ENCODE measurements around the gene RAB36. TPM values are rescaled to one million over a fixed set of nuclear protein-coding genes. Genes with fewer than 3 reads are reported as not detected.
A peak's percentile ranks its signal among the peaks of the same experiment; 100 is the strongest.

Gene RAB36
- total and polyA plus RNA-seq, 7 experiments from 2014 or later: 0.10 to 1.2 (median 0.40) TPM

- peaks cover 0 to 5% (median 0%) of the 10 kb centered on the region in 5 donors for H3K36me3 Mint-ChIP-seq
- no peak overlapping the region for H3K27ac Mint-ChIP-seq
- no peaks in the 10 kb centered on the region for H3K36me3 ChIP-seq (ENCODE audit: control insufficient read depth in 2 of 3, insufficient read depth in 3 of 3, low read length in 3 of 3)
- ATAC-seq (no peak), DNase-seq (no peak)
- no peak overlapping the region for H3K4me3 ChIP-seq (ENCODE audit: low read length)
- CTCF ChIA-PET: no interaction called here
- no peak overlapping the region for H3K4me3 Mint-ChIP-seq
- H3K9me3 Mint-ChIP-seq: peaks cover 0 to 4% (median 0%) of the 10 kb centered on the region in 11 donors
- H3K4me1 ChIP-seq (ENCODE audit: control insufficient read depth in 2 of 2, insufficient read depth in 2 of 2, low read length in 2 of 2): peaks cover 6 to 9% of the 10 kb centered on the region in 2 donors
- peaks cover 4 to 7% (median 6%) of the 10 kb centered on the region in 7 donors for H3K4me1 Mint-ChIP-seq
- no peaks in the 10 kb centered on the region for H3K9me3 ChIP-seq (ENCODE audit: control insufficient read depth in 2 of 3, low read length in 3 of 3)
- H3K27me3 Mint-ChIP-seq: no peaks in the 10 kb centered on the region
- POLR2A ChIA-PET: no interaction called here
- no peaks in the 10 kb centered on the region for H3K27me3 ChIP-seq (ENCODE audit: control insufficient read depth in 2 of 2, insufficient read depth in 2 of 2, low read length in 2 of 2)
- intact Hi-C loops (cut with micrococcal nuclease): no loop called here
- no peak overlapping the region for H3K27ac ChIP-seq (ENCODE audit: low read depth, low read length)
Observed at GRCh38 chr22:23114721-23115020, 30.6 kb upstream of the RAB36 start.

- ChIA-PET CTCF (no interaction called here), POLR2A (no interaction called here)
- ATAC-seq (no peak), DNase-seq (no peak)
- H3K4me1 ChIP-seq (ENCODE audit: control insufficient read depth in 2 of 2, insufficient read depth in 2 of 2, low read length in 2 of 2): peaks cover 13 to 16% of the 10 kb centered on the region in 2 donors
- no peaks in the 10 kb centered on the region for H3K27me3 ChIP-seq (ENCODE audit: control insufficient read depth in 2 of 2, insufficient read depth in 2 of 2, low read length in 2 of 2)
- peaks cover 0 to 4% (median 0%) of the 10 kb centered on the region in 11 donors for H3K9me3 Mint-ChIP-seq
- H3K9me3 ChIP-seq (ENCODE audit: control insufficient read depth in 2 of 3, low read length in 3 of 3): no peaks in the 10 kb centered on the region
- H3K27ac Mint-ChIP-seq: peak overlapping the region in 1 of 9 donors; percentile 32
- intact Hi-C loops (cut with micrococcal nuclease): no loop called here
- no peak overlapping the region for H3K27ac ChIP-seq (ENCODE audit: low read depth, low read length)
- peaks cover 9 to 14% (median 10%) of the 10 kb centered on the region in 7 donors for H3K4me1 Mint-ChIP-seq
- H3K36me3 Mint-ChIP-seq: peaks cover 0 to 8% (median 0%) of the 10 kb centered on the region in 5 donors
- no peak overlapping the region for H3K4me3 ChIP-seq (ENCODE audit: low read length)
- H3K36me3 ChIP-seq (ENCODE audit: control insufficient read depth in 2 of 3, insufficient read depth in 3 of 3, low read length in 3 of 3): no peaks in the 10 kb centered on the region
- H3K4me3 Mint-ChIP-seq: no peak overlapping the region
- H3K27me3 Mint-ChIP-seq: no peaks in the 10 kb centered on the region
Observed at GRCh38 chr22:23115369-23115768, 29.9 kb upstream of the RAB36 start.

- Mint-ChIP-seq H3K36me3 (peaks cover 0 to 8% (median 0%) of the 10 kb centered on the region in 5 donors), H3K9me3 (peaks cover 0 to 4% (median 0%) of the 10 kb centered on the region in 11 donors), H3K27me3 (no peaks in the 10 kb centered on the region), H3K4me1 (peaks cover 9 to 19% (median 10%) of the 10 kb centered on the region in 7 donors), H3K4me3 (no peak overlapping the region), H3K27ac (peak overlapping the region in 2 of 9 donors; percentile 12 to 32)
- POLR2A ChIA-PET: no interaction called here
- intact Hi-C loops (cut with micrococcal nuclease): no loop called here
- no peak overlapping the region for H3K27ac ChIP-seq (ENCODE audit: low read depth, low read length)
- peaks cover 13 to 16% of the 10 kb centered on the region in 2 donors for H3K4me1 ChIP-seq (ENCODE audit: control insufficient read depth in 2 of 2, insufficient read depth in 2 of 2, low read length in 2 of 2)
- no peaks in the 10 kb centered on the region for H3K36me3 ChIP-seq (ENCODE audit: control insufficient read depth in 2 of 3, insufficient read depth in 3 of 3, low read length in 3 of 3)
- H3K4me3 ChIP-seq (ENCODE audit: low read length): no peak overlapping the region
- CTCF ChIA-PET: interaction anchor here (0.8 kb wide), 1 partner anchor 16 kb away, joined by 3 read pairs; no protein-coding TSS in a partner anchor
- ATAC-seq (no peak), DNase-seq (no peak)
- H3K27me3 ChIP-seq (ENCODE audit: control insufficient read depth in 2 of 2, insufficient read depth in 2 of 2, low read length in 2 of 2): no peaks in the 10 kb centered on the region
- H3K9me3 ChIP-seq (ENCODE audit: control insufficient read depth in 2 of 3, low read length in 3 of 3): no peaks in the 10 kb centered on the region
Observed at GRCh38 chr22:23115825-23116494, 29.3 kb upstream of the RAB36 start.

- no peak overlapping the region for H3K27ac ChIP-seq (ENCODE audit: low read depth, low read length)
- H3K36me3 ChIP-seq (ENCODE audit: control insufficient read depth in 2 of 3, insufficient read depth in 3 of 3, low read length in 3 of 3): no peaks in the 10 kb centered on the region
- peaks cover 0 to 8% (median 0%) of the 10 kb centered on the region in 5 donors for H3K36me3 Mint-ChIP-seq
- peaks cover 9 to 19% (median 10%) of the 10 kb centered on the region in 7 donors for H3K4me1 Mint-ChIP-seq
- no peak overlapping the region for H3K27ac Mint-ChIP-seq
- no peak overlapping the region for H3K4me3 Mint-ChIP-seq
- H3K4me3 ChIP-seq (ENCODE audit: low read length): no peak overlapping the region
- ChIA-PET CTCF (interaction anchor here (0.8 kb wide), 1 partner anchor 15 kb away, joined by 3 read pairs; no protein-coding TSS in a partner anchor), POLR2A (no interaction called here)
- DNase-seq (no peak), ATAC-seq (no peak)
- no peaks in the 10 kb centered on the region for H3K27me3 ChIP-seq (ENCODE audit: control insufficient read depth in 2 of 2, insufficient read depth in 2 of 2, low read length in 2 of 2)
- peaks cover 0 to 4% (median 0%) of the 10 kb centered on the region in 11 donors for H3K9me3 Mint-ChIP-seq
- H3K9me3 ChIP-seq (ENCODE audit: control insufficient read depth in 2 of 3, low read length in 3 of 3): no peaks in the 10 kb centered on the region
- intact Hi-C loops (cut with micrococcal nuclease): no loop called here
- H3K27me3 Mint-ChIP-seq: no peaks in the 10 kb centered on the region
- peaks cover 13 to 16% of the 10 kb centered on the region in 2 donors for H3K4me1 ChIP-seq (ENCODE audit: control insufficient read depth in 2 of 2, insufficient read depth in 2 of 2, low read length in 2 of 2)
Observed at GRCh38 chr22:23116506-23117263, 28.6 kb upstream of the RAB36 start.

GRCh38 chr22:23117275-23117674 is 28.0 kb upstream of the RAB36 start:
- Histone ChIP-seq H3K4me1 (ENCODE audit: control insufficient read depth in 2 of 2, insufficient read depth in 2 of 2, low read length in 2 of 2) (peaks cover 13 to 16% of the 10 kb centered on the region in 2 donors), H3K9me3 (ENCODE audit: control insufficient read depth in 2 of 3, low read length in 3 of 3) (no peaks in the 10 kb centered on the region), H3K36me3 (ENCODE audit: control insufficient read depth in 2 of 3, insufficient read depth in 3 of 3, low read length in 3 of 3) (no peaks in the 10 kb centered on the region), H3K27me3 (ENCODE audit: control insufficient read depth in 2 of 2, insufficient read depth in 2 of 2, low read length in 2 of 2) (no peaks in the 10 kb centered on the region), H3K4me3 (ENCODE audit: low read length) (no peak overlapping the region), H3K27ac (ENCODE audit: low read depth, low read length) (no peak overlapping the region)
- ATAC-seq (no peak), DNase-seq (no peak)
- H3K27me3 Mint-ChIP-seq: no peaks in the 10 kb centered on the region
- peaks cover 0 to 4% (median 0%) of the 10 kb centered on the region in 11 donors for H3K9me3 Mint-ChIP-seq
- no peak overlapping the region for H3K27ac Mint-ChIP-seq
- no peak overlapping the region for H3K4me3 Mint-ChIP-seq
- H3K36me3 Mint-ChIP-seq: peaks cover 0 to 8% (median 0%) of the 10 kb centered on the region in 5 donors
- ChIA-PET POLR2A (no interaction called here), CTCF (no interaction called here)
- H3K4me1 Mint-ChIP-seq: peaks cover 9 to 19% (median 10%) of the 10 kb centered on the region in 7 donors
- intact Hi-C loops (cut with micrococcal nuclease): no loop called here

GRCh38 chr22:23117891-23118646 is 27.2 kb upstream of the RAB36 start:
- CTCF ChIA-PET: interaction anchor here (1.3 to 2.1 kb wide), 3 partner anchors 10 to 158 kb away, joined by 3 to 10 read pairs (median 9); no protein-coding TSS in a partner anchor
- Mint-ChIP-seq H3K27ac (peak overlapping the region in 4 of 9 donors; percentile 41 to 98 (median 58)), H3K4me3 (no peak overlapping the region), H3K9me3 (peaks cover 0 to 4% (median 0%) of the 10 kb centered on the region in 11 donors), H3K36me3 (peaks cover 0 to 8% (median 0%) of the 10 kb centered on the region in 5 donors), H3K4me1 (peaks cover 9 to 19% (median 10%) of the 10 kb centered on the region in 7 donors), H3K27me3 (no peaks in the 10 kb centered on the region)
- ATAC-seq (no peak), DNase-seq (no peak)
- Histone ChIP-seq H3K27ac (ENCODE audit: low read depth, low read length) (no peak overlapping the region), H3K9me3 (ENCODE audit: control insufficient read depth in 2 of 3, low read length in 3 of 3) (no peaks in the 10 kb centered on the region), H3K27me3 (ENCODE audit: control insufficient read depth in 2 of 2, insufficient read depth in 2 of 2, low read length in 2 of 2) (no peaks in the 10 kb centered on the region), H3K4me1 (ENCODE audit: control insufficient read depth in 2 of 2, insufficient read depth in 2 of 2, low read length in 2 of 2) (peaks cover 13 to 16% of the 10 kb centered on the region in 2 donors), H3K4me3 (ENCODE audit: low read length) (no peak overlapping the region), H3K36me3 (ENCODE audit: control insufficient read depth in 2 of 3, insufficient read depth in 3 of 3, low read length in 3 of 3) (no peaks in the 10 kb centered on the region)
- intact Hi-C loops (cut with micrococcal nuclease): no loop called here
- POLR2A ChIA-PET: no interaction called here
